Naive thymus-derived CD4-positive, alpha-beta T cell (primary cell): Measurements from ENCODE around the gene MYBPC3. TPM values are rescaled to one million over a fixed set of nuclear protein-coding genes. Genes with fewer than 3 reads are reported as not detected.
A peak's percentile ranks its signal among the peaks of the same experiment; 100 is the strongest.

Experiments used
- ATAC-seq: fragments of 150-1000 bp; cut with Tn5 transposase; 2 replicates; pipeline ENCODE4 v1.10.0; 2021; ENCODE audit warnings: mild to moderate bottlenecking, moderate library complexity
- CTCF ChIA-PET: fragments of 350-600 bp; sonication (Branson Sonifier 250); formaldehyde crosslinking; loops from one replicate; lab custom pipeline; 2021; ENCODE audit warnings: antibody characterized with exemption; lab: Charles Lee
- POLR2A ChIA-PET: fragments of 350-600 bp; sonication (Branson Sonifier 250); formaldehyde crosslinking; loops from one replicate; lab custom pipeline; 2021; ENCODE audit warnings: antibody characterized with exemption, inconsistent platforms; lab: Charles Lee
- DNase-seq, 9 donors: peaks; one replicate each; pipeline versions ENCODE4 v3.0.0 to v3.0.0-alpha.2; 2020 to 2022; ENCODE audit warnings: mixed read lengths in 1 of 9
- H3K27ac ChIP-seq: one replicate; pipeline ENCODE4 v1.7.0; 2013; ENCODE audit warnings: mild to moderate bottlenecking, low read depth, low read length, moderate library complexity
- H3K27me3 ChIP-seq, 2 donors: one replicate each; pipeline ENCODE4 v1.7.0; 2013; ENCODE audit warnings: low read length in 2 of 2, mild to moderate bottlenecking in 2 of 2, moderate library complexity in 2 of 2; ENCODE audit not compliant: control insufficient read depth in 2 of 2, insufficient read depth in 2 of 2
- H3K36me3 ChIP-seq, 3 experiments: 1 replicate in 2 of 3; 2 replicates in 1 of 3; pipeline ENCODE4 v1.7.0; 2013; ENCODE audit warnings: low read length in 3 of 3, mild to moderate bottlenecking in 3 of 3, moderate library complexity in 1 of 3; ENCODE audit not compliant: insufficient read depth in 3 of 3, control insufficient read depth in 2 of 3
- H3K4me1 ChIP-seq, 2 donors: one replicate each; pipeline ENCODE4 v1.7.0; 2013; ENCODE audit warnings: low read length in 2 of 2, mild to moderate bottlenecking in 2 of 2, moderate library complexity in 1 of 2; ENCODE audit not compliant: control insufficient read depth in 2 of 2, insufficient read depth in 2 of 2
- H3K4me3 ChIP-seq: 2 replicates; pipeline ENCODE4 v1.7.0; 2013; ENCODE audit warnings: mild to moderate bottlenecking, low read length
- H3K9me3 ChIP-seq, 3 experiments: 1 replicate in 2 of 3; 2 replicates in 1 of 3; pipeline ENCODE4 v1.7.0; 2013; ENCODE audit warnings: low read length in 3 of 3; ENCODE audit not compliant: control insufficient read depth in 2 of 3
- H3K27ac Mint-ChIP-seq, 9 donors: one replicate each; pipeline ENCODE4 v1.8.0; 2020 to 2022; ENCODE audit warnings: mixed read lengths in 9 of 9, mild to moderate bottlenecking in 8 of 9, moderate library complexity in 5 of 9, inconsistent platforms in 2 of 9
- H3K27me3 Mint-ChIP-seq, 5 donors: one replicate each; pipeline ENCODE4 v1.8.0; 2021 to 2022; ENCODE audit warnings: mixed read lengths in 5 of 5, mild to moderate bottlenecking in 1 of 5
- H3K36me3 Mint-ChIP-seq, 5 donors: one replicate each; pipeline ENCODE4 v1.8.0; 2020 to 2022; ENCODE audit warnings: mixed read lengths in 5 of 5, mild to moderate bottlenecking in 3 of 5, inconsistent platforms in 1 of 5
- H3K4me1 Mint-ChIP-seq, 7 donors: one replicate each; pipeline ENCODE4 v1.8.0; 2020 to 2022; ENCODE audit warnings: mixed read lengths in 7 of 7, mild to moderate bottlenecking in 3 of 7, inconsistent platforms in 1 of 7
- H3K4me3 Mint-ChIP-seq, 10 donors: one replicate each; pipeline ENCODE4 v1.8.0; 2020 to 2022; ENCODE audit warnings: mild to moderate bottlenecking in 10 of 10, mixed read lengths in 10 of 10, moderate library complexity in 6 of 10, inconsistent platforms in 2 of 10
- H3K9me3 Mint-ChIP-seq, 11 donors: one replicate each; pipeline ENCODE4 v1.8.0; 2020 to 2022; ENCODE audit warnings: mixed read lengths in 11 of 11, mild to moderate bottlenecking in 4 of 11, inconsistent platforms in 1 of 11, moderate library complexity in 1 of 11
- intact Hi-C, 2 donors: fragments of 100-400 bp; cut with micrococcal nuclease; formaldehyde crosslinking; loops; one replicate each; pipeline ENCODE4 v1.15.1; 2023
- polyA plus RNA-seq, 2 donors: library from polyadenylated mRNA; unstranded; fragments of 300-500 nt; fragmentation: Illumina TruSeq; gene quantifications; one replicate each; pipeline ENCODE4 v1.2.3, GENCODE V29; 2021
- total RNA-seq, 6 experiments: library from RNA in 5 of 6; stranded (reverse) in 5 of 6; gene quantifications; 1 replicate in 5 of 6; 2 replicates in 1 of 6; pipeline ENCODE4 v1.2.3 and lab custom pipeline; 2021 to 2026

Gene MYBPC3
- total and polyA plus RNA-seq, 7 experiments from 2014 or later, result 0.16 to 0.86 TPM; not detected in 5

DNA sequence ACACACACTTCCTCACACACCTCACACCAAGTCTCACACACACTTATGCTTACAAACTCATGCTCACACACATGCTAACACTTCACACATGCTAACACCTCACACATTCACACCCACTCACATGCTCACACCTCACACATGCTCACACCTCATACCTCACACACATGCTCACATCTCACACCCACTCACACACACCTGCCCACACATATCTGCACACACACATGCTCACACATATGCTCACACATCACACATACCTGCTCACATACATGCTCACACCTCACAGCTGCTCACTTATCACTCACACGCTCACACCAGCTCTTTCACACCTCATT lies 4.5 kb upstream of the MYBPC3 start:
- POLR2A ChIA-PET, result no interaction called here
- Histone ChIP-seq H3K4me1 (peaks cover 0 to 5% of the 10 kb centered on the region in 2 donors), H3K27me3 (no peaks in the 10 kb centered on the region), H3K4me3 (no peak overlapping the region), H3K9me3 (no peaks in the 10 kb centered on the region), H3K27ac (no peak overlapping the region), H3K36me3 (no peaks in the 10 kb centered on the region)
- CTCF ChIA-PET, result no interaction called here
- Mint-ChIP-seq H3K9me3 (no peaks in the 10 kb centered on the region), H3K27me3 (no peaks in the 10 kb centered on the region), H3K27ac (no peak overlapping the region), H3K4me3 (no peak overlapping the region), H3K36me3 (no peaks in the 10 kb centered on the region), H3K4me1 (peaks cover 0 to 17% (median 11%) of the 10 kb centered on the region in 7 donors)
- intact Hi-C loops, result no loop called here
- DNase-seq (no peak), ATAC-seq (no peak)

DNA sequence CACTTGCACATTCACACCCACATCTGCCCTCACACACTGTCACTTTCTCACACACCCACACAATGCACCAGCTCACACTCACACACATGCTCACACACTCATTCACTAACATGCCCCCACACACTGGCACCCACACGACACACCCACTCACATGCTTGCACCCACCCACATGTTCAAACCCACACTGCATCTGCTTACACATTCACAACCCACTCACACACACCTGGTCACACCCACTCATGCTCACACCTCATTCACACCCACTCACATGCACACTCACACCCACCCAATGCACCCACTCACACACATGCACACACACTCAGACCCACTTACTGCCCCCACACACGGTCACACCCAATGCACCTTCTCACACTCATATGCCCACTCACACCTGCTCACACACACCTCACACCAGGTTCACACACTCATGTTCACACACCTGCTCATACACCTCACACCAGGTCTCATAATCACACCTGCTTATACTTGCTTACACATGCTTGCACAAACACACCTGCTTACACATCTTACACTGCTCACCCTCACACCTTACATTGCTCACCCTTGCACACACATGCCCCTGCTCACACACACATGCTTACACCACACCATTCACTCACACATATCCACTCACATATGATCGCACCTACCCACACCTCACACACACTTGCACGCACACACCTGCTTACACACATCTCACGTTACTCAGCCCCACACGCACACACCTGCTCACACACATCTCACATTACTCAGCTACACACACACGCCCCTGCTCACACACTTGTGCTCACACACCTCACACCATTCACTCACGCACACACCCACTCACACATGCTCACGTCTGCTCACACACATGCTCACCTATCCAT lies 3.9 kb upstream of the MYBPC3 start:
- Mint-ChIP-seq H3K36me3 (no peaks in the 10 kb centered on the region), H3K27me3 (no peaks in the 10 kb centered on the region), H3K27ac (no peak overlapping the region), H3K4me1 (peaks cover 0 to 15% (median 11%) of the 10 kb centered on the region in 7 donors), H3K4me3 (no peak overlapping the region), H3K9me3 (no peaks in the 10 kb centered on the region)
- Histone ChIP-seq H3K4me1 (peaks cover 0 to 5% of the 10 kb centered on the region in 2 donors), H3K27me3 (no peaks in the 10 kb centered on the region), H3K9me3 (no peaks in the 10 kb centered on the region), H3K4me3 (no peak overlapping the region), H3K36me3 (no peaks in the 10 kb centered on the region), H3K27ac (no peak overlapping the region)
- no peak for DNase-seq
- ATAC-seq, result no peak
- CTCF ChIA-PET, result no interaction called here
- POLR2A ChIA-PET, result no interaction called here
- intact Hi-C loops, result no loop called here

DNA sequence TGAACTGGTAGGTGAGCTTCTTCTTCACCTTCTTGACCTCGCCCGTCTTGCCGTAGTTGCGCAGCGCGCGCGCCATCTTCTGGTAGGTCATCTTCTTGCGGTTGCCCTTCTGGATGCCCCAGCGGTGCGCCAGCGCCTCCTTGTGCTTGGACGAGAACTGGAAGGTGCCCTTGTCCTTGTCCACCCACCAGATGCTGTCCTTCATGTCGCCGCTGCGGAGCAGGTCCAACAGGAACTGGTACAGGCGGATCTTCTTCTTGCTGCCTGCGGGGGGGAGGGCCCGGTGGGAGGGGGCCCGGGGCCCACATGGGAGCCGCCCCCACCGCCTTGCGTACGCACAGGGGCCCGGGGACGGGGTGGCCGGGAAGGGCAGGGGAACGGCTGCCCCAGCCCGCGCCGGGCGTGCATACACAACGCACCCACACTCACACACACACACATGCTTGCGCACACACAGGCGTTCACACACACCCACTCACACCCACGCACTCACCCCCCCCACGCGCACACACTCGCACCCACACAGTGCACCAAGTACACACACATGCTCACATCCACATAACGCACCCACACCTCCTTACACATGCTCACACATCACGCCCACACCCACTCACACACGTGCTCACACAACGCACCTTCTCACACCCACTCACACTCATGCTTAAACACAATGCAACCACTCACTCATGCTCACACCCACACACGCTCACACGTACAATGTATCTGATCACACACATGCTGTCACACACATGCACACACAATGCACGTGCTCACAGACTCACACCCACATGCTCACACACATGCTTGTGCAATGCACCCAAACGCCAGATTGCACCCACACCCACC lies 3.0 kb upstream of the MYBPC3 start:
- Mint-ChIP-seq H3K36me3 (no peaks in the 10 kb centered on the region), H3K27ac (no peak overlapping the region), H3K4me1 (peaks cover 0 to 11% (median 9%) of the 10 kb centered on the region in 7 donors), H3K27me3 (no peaks in the 10 kb centered on the region), H3K4me3 (no peak overlapping the region), H3K9me3 (no peaks in the 10 kb centered on the region)
- DNase-seq (peak in 1 of 9 donors; percentile 35), ATAC-seq (peak; percentile 24)
- Histone ChIP-seq H3K4me3 (no peak overlapping the region), H3K27ac (no peak overlapping the region), H3K27me3 (no peaks in the 10 kb centered on the region), H3K36me3 (no peaks in the 10 kb centered on the region), H3K9me3 (no peaks in the 10 kb centered on the region), H3K4me1 (peaks cover 0 to 5% of the 10 kb centered on the region in 2 donors)
- intact Hi-C loops, result no loop called here
- CTCF ChIA-PET, result no interaction called here
- POLR2A ChIA-PET, result no interaction called here

DNA sequence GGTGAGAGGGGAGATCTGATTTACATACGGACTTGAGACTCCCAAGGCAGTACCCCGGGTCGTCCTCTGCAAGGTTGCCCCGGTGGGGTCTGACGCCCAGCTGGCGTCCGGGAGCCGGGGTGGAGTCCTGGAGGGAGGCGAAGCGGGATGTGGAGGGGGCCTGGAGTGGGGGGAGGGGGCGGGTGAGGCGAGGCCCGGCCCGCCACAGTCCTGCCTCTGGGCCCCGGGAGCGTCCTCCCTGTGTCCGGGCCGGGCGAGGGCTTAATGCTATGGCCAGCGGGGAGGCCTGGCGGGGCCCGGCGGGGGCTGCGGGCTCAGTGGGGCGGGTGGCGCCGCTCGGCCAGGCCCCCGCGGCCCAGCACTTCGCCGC lies 2.4 kb upstream of the MYBPC3 start:
- no peaks in the 10 kb centered on the region for H3K27me3 ChIP-seq
- no peak overlapping the region for H3K27ac ChIP-seq
- DNase-seq (no peak), ATAC-seq (no peak)
- CTCF ChIA-PET, result no interaction called here
- no peaks in the 10 kb centered on the region for H3K27me3 Mint-ChIP-seq
- peak overlapping the region in 1 of 9 donors; percentile 16 for H3K27ac Mint-ChIP-seq
- intact Hi-C loops, result loop anchor here in 1 of 2 donors (5.0 kb wide), 1 partner anchor 178 kb away; the partner anchor contains the start of gene ARFGAP2
- H3K4me3 ChIP-seq, result no peak overlapping the region
- H3K36me3 ChIP-seq, result no peaks in the 10 kb centered on the region
- no peaks in the 10 kb centered on the region for H3K9me3 Mint-ChIP-seq
- H3K4me1 ChIP-seq, result peaks cover 0 to 5% of the 10 kb centered on the region in 2 donors
- H3K4me1 Mint-ChIP-seq, result peaks cover 0 to 10% (median 8%) of the 10 kb centered on the region in 7 donors
- H3K36me3 Mint-ChIP-seq, result no peaks in the 10 kb centered on the region
- POLR2A ChIA-PET, result no interaction called here
- H3K9me3 ChIP-seq, result no peaks in the 10 kb centered on the region
- no peak overlapping the region for H3K4me3 Mint-ChIP-seq

DNA sequence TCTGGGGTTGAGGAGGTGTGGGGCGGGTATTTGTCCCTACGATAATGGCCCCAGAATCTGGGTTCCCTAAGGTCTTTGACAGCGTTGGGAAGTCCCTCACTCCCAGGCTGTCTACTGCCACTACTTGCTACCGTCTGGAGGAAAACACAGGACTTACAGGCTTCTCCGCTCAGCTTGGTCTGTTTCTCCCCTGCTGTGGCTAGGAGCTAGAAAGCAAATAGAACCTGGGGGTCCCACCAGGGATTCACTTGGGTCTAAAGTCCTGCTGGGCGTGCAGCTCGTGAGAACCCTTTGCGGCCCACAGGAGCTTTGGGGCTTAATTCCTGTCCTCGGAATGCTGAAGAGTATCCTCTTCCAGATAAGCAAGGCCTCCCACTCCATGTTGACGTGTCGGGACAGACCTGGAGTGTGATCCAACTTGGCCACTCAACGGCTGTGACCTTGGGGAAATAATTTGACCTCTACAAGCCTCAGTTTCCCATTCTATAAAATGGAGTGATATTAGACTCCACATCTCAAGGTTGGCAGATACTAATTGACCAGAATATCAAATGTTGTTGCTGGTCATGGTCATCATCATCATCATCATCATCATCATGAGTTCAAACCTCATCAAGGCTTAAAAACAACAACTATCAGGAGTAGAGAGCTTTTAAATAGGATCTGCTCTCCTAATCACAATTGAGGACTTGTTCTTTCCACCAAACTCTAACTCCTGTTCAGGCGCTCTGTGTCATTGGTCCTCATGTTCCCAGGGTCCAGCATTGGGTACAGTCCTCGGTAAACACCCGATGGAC lies 1.7 kb upstream of the MYBPC3 start:
- POLR2A ChIA-PET, result no interaction called here
- Mint-ChIP-seq H3K36me3 (no peaks in the 10 kb centered on the region), H3K4me3 (no peak overlapping the region), H3K27me3 (no peaks in the 10 kb centered on the region), H3K4me1 (peaks cover 0 to 4% (median under 1%) of the 10 kb centered on the region in 7 donors), H3K27ac (peak overlapping the region in 1 of 9 donors; percentile 16), H3K9me3 (no peaks in the 10 kb centered on the region)
- intact Hi-C loops, result loop anchor here in 1 of 2 donors (5.0 kb wide), 1 partner anchor 177 kb away; the partner anchor contains the start of gene ARFGAP2
- ATAC-seq (no peak), DNase-seq (no peak)
- H3K4me1 ChIP-seq, result no peaks in the 10 kb centered on the region
- H3K36me3 ChIP-seq, result no peaks in the 10 kb centered on the region
- no peak overlapping the region for H3K27ac ChIP-seq
- no peaks in the 10 kb centered on the region for H3K27me3 ChIP-seq
- no peaks in the 10 kb centered on the region for H3K9me3 ChIP-seq
- H3K4me3 ChIP-seq, result no peak overlapping the region
- CTCF ChIA-PET, result interaction anchor here (0.6 kb wide), 1 partner anchor 132 kb away, joined by 5 read pairs; no protein-coding TSS in a partner anchor
